IMR-90 (cell line): Measurements from ENCODE around the gene ADGRV1. TPM values are rescaled to one million over a fixed set of nuclear protein-coding genes. Genes with fewer than 3 reads are reported as not detected.

Experiments used
- ATAC-seq: fragments of 200-7000 bp; cut with Tn5 transposase; 2 replicates; pipeline ENCODE4 v1.9.1; 2020; ENCODE audit warnings: low read depth, mild to moderate bottlenecking, moderate library complexity
- BruUV-seq: library from RNA; stranded (reverse); fragments of 400-500 nt; replicated peaks from 2 replicates; lab custom pipeline; 2021; lab: Mats Ljungman, UMichigan
- CTCF ChIA-PET: fragments of 300-600 bp; formaldehyde crosslinking; extraction: SDS; loops from one replicate; lab custom pipeline; 2021; ENCODE audit warnings: antibody characterized with exemption; lab: Yijun Ruan, JAX
- POLR2A ChIA-PET: fragments of 300-600 bp; sonication (Branson Sonifier 250); formaldehyde crosslinking; loops from one replicate; lab custom pipeline; 2022; ENCODE audit warnings: antibody characterized with exemption; ENCODE audit not compliant: unreplicated experiment; lab: Charles Lee
- DNase-seq: peaks from one replicate; pipeline ENCODE4 v3.0.0; 2013
- H2AFZ ChIP-seq: replicated peaks from 2 replicates; pipeline ENCODE3; 2013; ENCODE audit warnings: low read length, mild to moderate bottlenecking; ENCODE audit not compliant: poor library complexity
- H2AK5ac ChIP-seq: 2 replicates; pipeline ENCODE4 v1.6.1; 2013; ENCODE audit warnings: low read depth, low read length, inconsistent platforms
- H2AK9ac ChIP-seq: replicated peaks from 2 replicates; pipeline ENCODE3; 2013; ENCODE audit warnings: mild to moderate bottlenecking, low read depth, low read length, moderate library complexity; ENCODE audit not compliant: poor library complexity
- H2BK120ac ChIP-seq: 2 replicates; pipeline ENCODE4 v1.6.1; 2013; ENCODE audit warnings: low read depth, low read length, inconsistent platforms
- H2BK15ac ChIP-seq: 3 replicates; pipeline ENCODE4 v1.6.1; 2013; ENCODE audit warnings: low read depth, low read length, inconsistent platforms
- H2BK20ac ChIP-seq: 2 replicates; pipeline ENCODE4 v1.6.1; 2013; ENCODE audit warnings: low read depth, mild to moderate bottlenecking, inconsistent platforms, low read length, moderate library complexity
- H2BK5ac ChIP-seq: 2 replicates; pipeline ENCODE4 v1.6.1; 2013; ENCODE audit warnings: mild to moderate bottlenecking, low read depth, low read length, inconsistent platforms; ENCODE audit not compliant: poor library complexity, severe bottlenecking
- H3K14ac ChIP-seq: replicated peaks from 2 replicates; pipeline ENCODE4 v1.6.1; 2013; ENCODE audit warnings: low read depth, low read length, inconsistent platforms
- H3K18ac ChIP-seq: 2 replicates; pipeline ENCODE4 v1.6.1; 2013; ENCODE audit warnings: low read depth, low read length, control low read depth
- H3K23ac ChIP-seq: 2 replicates; pipeline ENCODE4 v1.6.1; 2013; ENCODE audit warnings: low read depth, low read length, inconsistent platforms
- H3K27ac ChIP-seq: 2 replicates; pipeline ENCODE4 v1.5.1; 2013; ENCODE audit warnings: mild to moderate bottlenecking, control low read depth, low read length; ENCODE audit not compliant: insufficient read depth
- H3K27me3 ChIP-seq: 2 replicates; pipeline ENCODE4 v1.6.1; 2013; ENCODE audit warnings: low read length; ENCODE audit not compliant: control insufficient read depth, insufficient read depth
- H3K36me3 ChIP-seq: 2 replicates; pipeline ENCODE4 v1.6.1; 2013; ENCODE audit warnings: low read length, mixed read lengths; ENCODE audit not compliant: control insufficient read depth, insufficient read depth
- H3K4ac ChIP-seq: 2 replicates; pipeline ENCODE4 v1.6.1; 2013; ENCODE audit warnings: low read depth, low read length, inconsistent platforms
- H3K4me1 ChIP-seq: 2 replicates; pipeline ENCODE4 v1.6.1; 2013; ENCODE audit warnings: low read length, mixed read lengths; ENCODE audit not compliant: control insufficient read depth, insufficient read depth
- H3K4me2 ChIP-seq: 2 replicates; pipeline ENCODE4 v1.6.1; 2013; ENCODE audit warnings: low read depth, mild to moderate bottlenecking, control low read depth, low read length, moderate library complexity
- H3K4me3 ChIP-seq: 2 replicates; pipeline ENCODE4 v1.5.1; 2013; ENCODE audit warnings: low read depth, mild to moderate bottlenecking, control low read depth, low read length, moderate library complexity; ENCODE audit not compliant: insufficient read depth
- H3K56ac ChIP-seq: 2 replicates; pipeline ENCODE4 v1.6.1; 2013; ENCODE audit warnings: low read length, inconsistent platforms; ENCODE audit not compliant: insufficient read depth; ENCODE audit errors: extremely low read depth
- H3K79me1 ChIP-seq, 2 experiments: 2 replicates each; pipeline ENCODE4 v1.6.1; 2013; ENCODE audit warnings: low read length in 2 of 2, inconsistent platforms in 1 of 2, low read depth in 1 of 2
- H3K9ac ChIP-seq: 2 replicates; pipeline ENCODE4 v1.6.1; 2013; ENCODE audit warnings: low read depth, low read length, control low read depth
- H3K9me1 ChIP-seq: 2 replicates; pipeline ENCODE4 v1.6.1; 2013; ENCODE audit warnings: low read length, inconsistent platforms; ENCODE audit not compliant: insufficient read depth
- H3K9me3 ChIP-seq: 2 replicates; pipeline ENCODE4 v1.6.1; 2013; ENCODE audit warnings: low read length; ENCODE audit not compliant: control insufficient read depth, insufficient read depth
- H4K20me1 ChIP-seq: 2 replicates; pipeline ENCODE4 v1.6.1; 2013; ENCODE audit warnings: low read length, inconsistent platforms; ENCODE audit not compliant: insufficient read depth
- H4K5ac ChIP-seq: 2 replicates; pipeline ENCODE4 v1.6.1; 2013; ENCODE audit warnings: mild to moderate bottlenecking, low read depth, low read length, control low read depth
- H4K8ac ChIP-seq, 2 experiments: 2 replicates each; pipeline ENCODE4 v1.6.1; 2013; ENCODE audit warnings: low read depth in 2 of 2, low read length in 2 of 2, control low read depth in 1 of 2, inconsistent platforms in 1 of 2
- H4K91ac ChIP-seq: 2 replicates; pipeline ENCODE4 v1.6.1; 2013; ENCODE audit warnings: low read depth, low read length, inconsistent platforms; ENCODE audit not compliant: insufficient read depth
- CEBPB ChIP-seq: IDR thresholded peaks from 2 replicates; pipeline ENCODE4 v1.6.1; 2012; ENCODE audit warnings: low read depth, low read length, improper control_type of control experiment
- MAFK ChIP-seq: IDR thresholded peaks from 2 replicates; pipeline ENCODE4 v1.6.1; 2012; ENCODE audit warnings: low read depth, low read length, improper control_type of control experiment
- MAZ ChIP-seq: IDR thresholded peaks from 2 replicates; pipeline ENCODE4 v1.6.1; 2012; ENCODE audit warnings: low read depth, mild to moderate bottlenecking, low read length, improper control_type of control experiment, moderate library complexity, borderline replicate concordance
- NFE2L2 ChIP-seq: fragments of 150-350 bp; IDR thresholded peaks from 2 replicates; pipeline ENCODE4 v1.6.1; 2016; ENCODE audit warnings: low read depth, mild to moderate bottlenecking, low read length
- WGBS, 2 experiments: methylation state at CpG; one replicate each; pipeline versions ENCODE4 v1.1.5 to v1.1.7; 2013; ENCODE audit warnings: missing lambda C conversion rate in 2 of 2; ENCODE audit not compliant: insufficient read length in 1 of 2; ENCODE audit errors: extremely low coverage in 2 of 2; 5-methylcytosine and 5-hydroxymethylcytosine counted together
- dilution Hi-C: fragments of 300-500 bp; cut with HindIII; formaldehyde crosslinking; loops from one replicate; pipeline ENCODE4 v1.14.3; 2018; ENCODE audit warnings: low sequenced_read_pairs; ENCODE audit not compliant: unreplicated experiment
- in situ Hi-C: fragments of 300-500 bp; cut with MboI; formaldehyde crosslinking; loops from 3 replicates; pipeline ENCODE4 v1.14.3; 2019; ENCODE audit warnings: low sequenced_read_pairs, inconsistent platforms, mixed read lengths
- intact Hi-C: fragments of 100-400 bp; cut with micrococcal nuclease; formaldehyde crosslinking; loops from 2 replicates; pipeline ENCODE4 v1.10.0; 2022
- polyA plus RNA-seq, 3 experiments: library from polyadenylated mRNA; depleted of rRNA; stranded (reverse); fragments of >200 nt; gene quantifications; 2 replicates each; pipeline ENCODE4 v1.2.3, GENCODE V29; 2012; ENCODE audit warnings: low replicate concordance in 1 of 3
- total RNA-seq: library from RNA; depleted of rRNA; stranded (reverse); fragments of >200 nt; gene quantifications from 2 replicates; pipeline ENCODE4 v1.2.3, GENCODE V29; 2012

The ADGRV1 gene
- total and polyA plus RNA-seq, 2 of the 4 experiments (the other 2 are of a cell fraction), result under 0.01 TPM; not detected in 1

DNA sequence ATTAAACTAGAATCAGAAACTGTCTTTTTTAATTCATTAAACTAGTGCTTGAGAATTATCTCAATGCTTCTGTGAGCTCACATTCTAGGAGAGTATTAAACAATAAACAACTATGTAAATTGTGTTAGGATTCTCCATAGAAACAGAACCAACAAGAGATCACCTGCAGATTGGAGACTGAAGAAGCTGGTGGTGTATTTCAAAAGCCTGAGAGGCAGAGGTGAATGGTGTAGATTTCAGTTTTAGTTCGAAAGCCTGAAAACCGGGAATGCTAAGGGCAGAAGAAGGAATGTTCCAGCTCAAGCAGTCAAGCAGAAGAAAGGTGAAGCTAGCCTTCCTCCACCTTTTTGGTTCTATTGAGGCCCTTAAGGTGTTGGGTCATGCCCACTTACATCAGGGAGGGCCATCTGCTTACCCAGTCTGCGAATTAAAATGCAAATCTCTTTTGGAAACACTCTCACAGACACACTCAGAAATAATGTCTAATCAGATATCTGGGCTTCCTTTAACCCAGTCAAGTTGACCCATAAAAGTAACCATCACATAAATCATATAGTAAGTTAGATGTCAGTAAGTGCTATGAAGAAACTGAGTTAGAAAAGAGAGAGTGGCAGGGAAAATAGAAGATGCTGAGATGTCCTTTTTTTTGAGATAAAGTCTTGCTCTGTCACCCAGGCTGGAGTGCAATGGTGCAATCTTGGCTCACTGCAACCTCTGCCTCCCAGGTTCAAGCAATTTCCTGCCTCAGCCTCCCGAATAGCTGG lies 533.1 kb downstream of the ADGRV1 start (continued):
- no peak for TF ChIP-seq MAZ

DNA sequence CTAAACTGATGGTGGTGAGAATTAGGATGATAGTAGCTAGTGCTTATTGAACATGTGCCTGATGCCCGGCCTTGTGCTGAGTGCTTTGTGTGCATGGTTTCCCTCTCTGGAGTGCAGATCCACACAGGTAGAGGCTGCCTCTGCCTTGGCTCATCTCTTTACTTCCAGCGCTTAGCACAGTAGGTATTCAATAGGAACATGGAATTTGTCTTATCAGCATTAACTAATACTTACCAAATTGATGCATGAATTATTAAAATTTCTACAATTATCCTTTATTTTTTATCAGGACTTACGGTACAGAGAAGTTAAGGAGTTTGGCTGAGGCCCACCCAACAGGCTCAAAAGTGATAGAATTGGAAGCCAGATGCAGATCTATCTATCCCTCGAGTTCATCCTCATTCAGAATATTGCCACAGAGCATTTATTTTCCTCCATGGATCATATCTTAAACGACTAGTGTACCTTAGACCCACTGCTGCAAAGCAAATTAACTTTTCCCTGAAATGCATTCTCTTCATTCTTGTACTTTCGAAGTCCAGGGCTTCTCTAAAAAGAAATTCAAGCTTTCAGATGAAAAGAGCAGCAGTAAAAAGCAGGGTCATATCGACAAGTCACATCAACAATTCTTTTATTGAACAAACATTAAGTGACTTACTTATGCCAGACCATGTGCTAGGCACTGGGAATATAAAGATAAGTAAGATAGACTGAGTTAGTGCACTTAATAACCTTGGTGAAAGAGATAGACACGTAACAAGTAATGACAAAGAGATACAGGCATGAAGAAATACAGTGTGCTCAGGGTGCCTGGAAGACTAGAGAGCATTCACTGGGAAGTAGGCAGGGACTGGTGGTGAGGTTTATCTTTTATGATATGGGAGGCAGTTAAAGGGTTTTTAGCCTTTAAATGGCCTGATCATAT lies 534.5 kb downstream of the ADGRV1 start:
- Histone ChIP-seq H3K18ac (no peak overlapping the region), H2BK5ac (no peak overlapping the region), H3K9me3 (no peaks in the 10 kb centered on the region), H3K27ac (no peak overlapping the region), H4K20me1 (no peaks in the 10 kb centered on the region), H3K4me2 (no peak overlapping the region), H4K5ac (no peak overlapping the region), H3K56ac (no peak overlapping the region), H2BK15ac (no peak overlapping the region), H2AK9ac (no peak overlapping the region), H2BK20ac (no peak overlapping the region), H2AK5ac (no peak overlapping the region), H3K36me3 (no peaks in the 10 kb centered on the region), H3K23ac (no peak overlapping the region), H4K8ac (no peak overlapping the region), H3K14ac (no peak overlapping the region), H4K91ac (no peak overlapping the region), H2BK120ac (no peak overlapping the region), H3K79me1 (no peaks in the 10 kb centered on the region), H3K4me1 (no peaks in the 10 kb centered on the region; the same call in 1 of the 2 replicates), H3K9me1 (no peaks in the 10 kb centered on the region; the same call in 1 of the 2 replicates), H3K4me3 (no peak overlapping the region), H3K4ac (no peak overlapping the region), H3K9ac (no peak overlapping the region), H3K27me3 (no peaks in the 10 kb centered on the region), H2AFZ (no peak overlapping the region)
- no peak for ATAC-seq
- in situ Hi-C loops, result no loop called here
- intact Hi-C loops, result no loop called here
- WGBS, 2 experiments, result 70% methylated on average over 2 of the region's 8 CpGs; no CpG with 5 or more reads in 1 of the 2 experiments
- dilution Hi-C loops, result no loop called here
- CTCF ChIA-PET, result interaction anchor here (0.6 kb wide), 1 partner anchor 9 kb away, joined by 3 read pairs; no protein-coding TSS in a partner anchor
- POLR2A ChIA-PET, result no interaction called here
- no peak for DNase-seq
- TF ChIP-seq CEBPB, result no peak
- TF ChIP-seq MAFK, result peak; percentile 68
- no peak for TF ChIP-seq NFE2L2
- BruUV-seq, result no TSS peak
